Left renal cortex interstitium (tissue), 4 donors: ENCODE data around the gene USP17L10. TPM values are rescaled to one million over a fixed set of nuclear protein-coding genes. Genes with fewer than 3 reads are reported as not detected.
"Not testable (repeated sequence)": the region's sequence is repeated elsewhere in the genome, so short reads cannot be mapped to it uniquely, and the experiment has no call there.

Experiments used
- DNase-seq, 4 donors: peaks; one replicate each; pipeline ENCODE4 v3.0.0-alpha.2; 2013; ENCODE audit warnings: low read depth in 4 of 4, low spot score in 2 of 4, missing footprints in 1 of 4
- polyA plus RNA-seq, 4 donors: library from polyadenylated mRNA; unstranded; fragments of 120-200 nt; gene quantifications; one replicate each; pipeline ENCODE4 v1.2.1, GENCODE V29; 2013; ENCODE audit not compliant: insufficient read length in 4 of 4

The USP17L10 gene
- polyA plus RNA-seq: not detected

- DNase-seq: not testable (repeated sequence)
Observed at GRCh38 chr4:9210357-9210756, at the start of gene USP17L10. TSS of gene USP17L10 (plus strand) at chr4:9210657. CDS start at chr4:9210657, 0 bp downstream.

- DNase-seq: not testable (repeated sequence)
Observed at GRCh38 chr4:9165990-9166389, 44.5 kb upstream of the USP17L10 start.

GRCh38 chr4:9169791-9170459 is 40.5 kb upstream of the USP17L10 start, which contains the start of gene FAM90A26:
TSS of gene FAM90A26 (plus strand) at chr4:9170409. CDS start at chr4:9173173, 2,764 bp downstream.
- DNase-seq: not testable (repeated sequence)

GRCh38 chr4:9214701-9215100 is 4.2 kb downstream of the USP17L10 start:
- not testable (repeated sequence) for DNase-seq

GRCh38 chr4:9215105-9215504 is 4.6 kb downstream of the USP17L10 start, which contains the start of gene USP17L11:
TSS of gene USP17L11 (plus strand) at chr4:9215405. CDS start at chr4:9215405, 0 bp downstream.
- DNase-seq: not testable (repeated sequence)

- not testable (repeated sequence) for DNase-seq
Observed at GRCh38 chr4:9219852-9220251, 9.4 kb downstream of the USP17L10 start, which contains the start of gene USP17L12. TSS of gene USP17L12 (plus strand) at chr4:9220152. CDS start at chr4:9220152, 0 bp downstream.

- DNase-seq: not testable (repeated sequence)
Observed at GRCh38 chr4:9224596-9224995, 14.1 kb downstream of the USP17L10 start, which contains the start of gene USP17L13. TSS of gene USP17L13 (plus strand) at chr4:9224896. CDS start at chr4:9224896, 0 bp downstream.

GRCh38 chr4:9230249-9230648 is 19.8 kb downstream of the USP17L10 start:
- DNase-seq: not testable (repeated sequence)

- DNase-seq: not testable (repeated sequence)
Observed at GRCh38 chr4:9234085-9234484, 23.6 kb downstream of the USP17L10 start, which contains the start of gene USP17L15. TSS of gene USP17L15 (plus strand) at chr4:9234385. CDS start at chr4:9234385, 0 bp downstream.

GRCh38 chr4:9238461-9238860 is 28.0 kb downstream of the USP17L10 start:
- not testable (repeated sequence) for DNase-seq

GRCh38 chr4:9243579-9243978 is 33.1 kb downstream of the USP17L10 start, which contains the start of gene USP17L17:
TSS of gene USP17L17 (plus strand) at chr4:9243879. CDS start at chr4:9243879, 0 bp downstream.
- not testable (repeated sequence) for DNase-seq

- not testable (repeated sequence) for DNase-seq
Observed at GRCh38 chr4:9247953-9248680, 37.7 kb downstream of the USP17L10 start, which contains the start of gene USP17L18. TSS of gene USP17L18 (plus strand) at chr4:9248630. CDS start at chr4:9248630, 0 bp downstream.

- DNase-seq: not testable (repeated sequence)
Observed at GRCh38 chr4:9253078-9253477, 42.6 kb downstream of the USP17L10 start, which contains the start of gene USP17L19. TSS of gene USP17L19 (plus strand) at chr4:9253378. CDS start at chr4:9253378, 0 bp downstream.

- not testable (repeated sequence) for DNase-seq
Observed at GRCh38 chr4:9257824-9258223, 47.4 kb downstream of the USP17L10 start, which contains the start of gene USP17L20. TSS of gene USP17L20 (plus strand) at chr4:9258124. CDS start at chr4:9258124, 0 bp downstream.

Other genes starting within 250 kb of the USP17L10 start
- under 1 TPM in 1 of 4 donors, not detected in 3; 0.06 TPM for gene FAM90A26, start 40.2 kb upstream of the USP17L10 start, polyA plus RNA-seq
- not detected for gene USP17L11, start 4.7 kb downstream of the USP17L10 start, polyA plus RNA-seq
- gene USP17L12, start 9.5 kb downstream of the USP17L10 start, polyA plus RNA-seq: not detected
- not detected for gene USP17L13, start 14.2 kb downstream of the USP17L10 start, polyA plus RNA-seq
- gene USP17L15, start 23.7 kb downstream of the USP17L10 start, polyA plus RNA-seq: not detected
- gene USP17L17, start 33.2 kb downstream of the USP17L10 start, polyA plus RNA-seq: not detected
- gene USP17L18, start 38.0 kb downstream of the USP17L10 start, polyA plus RNA-seq: not detected
- not detected for gene USP17L19, start 42.7 kb downstream of the USP17L10 start, polyA plus RNA-seq
- gene USP17L20, start 47.5 kb downstream of the USP17L10 start, polyA plus RNA-seq: not detected
- gene USP17L21, start 52.2 kb downstream of the USP17L10 start, polyA plus RNA-seq: not detected
- under 1 TPM in 1 of 4 donors, not detected in 3; 0.13 TPM for gene USP17L22, start 57.0 kb downstream of the USP17L10 start, polyA plus RNA-seq
- gene USP17L24, start 114.5 kb downstream of the USP17L10 start, polyA plus RNA-seq: not detected
- gene USP17L25, start 119.3 kb downstream of the USP17L10 start, polyA plus RNA-seq: not detected
- gene USP17L26, start 124.0 kb downstream of the USP17L10 start, polyA plus RNA-seq: not detected
- not detected for gene USP17L5, start 128.7 kb downstream of the USP17L10 start, polyA plus RNA-seq
- gene USP17L27, start 133.5 kb downstream of the USP17L10 start, polyA plus RNA-seq: not detected
- not detected for gene USP17L28, start 138.2 kb downstream of the USP17L10 start, polyA plus RNA-seq
- gene USP17L29, start 143.0 kb downstream of the USP17L10 start, polyA plus RNA-seq: not detected
- not detected for gene USP17L30, start 152.5 kb downstream of the USP17L10 start, polyA plus RNA-seq
- gene DEFB131A, start 233.8 kb downstream of the USP17L10 start, polyA plus RNA-seq: not detected